HepG2 (cell line): ENCODE measurements around the gene ZNF714. TPM values are rescaled to one million over a fixed set of nuclear protein-coding genes. Genes with fewer than 3 reads are reported as not detected.

Experiments
- ATAC-seq: fragments of 200-7000 bp; cut with Tn5 transposase; 3 replicates; pipeline ENCODE4 v1.9.1; 2020; ENCODE audit warnings: mild to moderate bottlenecking, moderate library complexity
- BruUV-seq: library from RNA; stranded (reverse); fragments of 400-500 nt; replicated peaks from 2 replicates; lab custom pipeline; 2021; lab: Mats Ljungman, UMichigan
- CTCF ChIA-PET: fragments of 300-600 bp; formaldehyde crosslinking; extraction: SDS; loops from one replicate; lab custom pipeline; 2021; ENCODE audit warnings: low total read pairs, inconsistent platforms, low intra/inter-chr PET ratio; lab: Yijun Ruan, JAX
- POLR2A ChIA-PET: fragments of 350-600 bp; sonication (Branson Sonifier 250); formaldehyde crosslinking; loops from one replicate; lab custom pipeline; 2020; ENCODE audit warnings: antibody characterized with exemption, inconsistent platforms; lab: Yijun Ruan, JAX
- DNase-seq: peaks from one replicate; pipeline ENCODE4 v3.0.0-alpha.2; 2015; ENCODE audit warnings: low spot score
- FAIRE-seq: peaks from 3 replicates; lab custom pipeline; 2011; peaks lifted over from hg19 to GRCh38; lab: Jason Lieb, UNC
- H2AFZ ChIP-seq: one replicate; pipeline ENCODE4 v1.6.1; 2011; ENCODE audit warnings: low read length, inconsistent platforms
- H3K27ac ChIP-seq: fragments of 300-600 bp; 3 replicates; pipeline ENCODE4 v1.8.0; 2011; ENCODE audit warnings: mixed run types, mild to moderate bottlenecking, mixed read lengths, low read length, inconsistent platforms; ENCODE audit not compliant: insufficient read depth; ENCODE audit errors: extremely low read length
- H3K27me3 ChIP-seq, 2 experiments: fragments of 200-600 bp in 1 of 2; 2 replicates in 1 of 2; 3 replicates in 1 of 2; pipeline versions ENCODE4 v1.6.0 to v1.8.0; 2011; ENCODE audit warnings: low read length in 2 of 2, mild to moderate bottlenecking in 2 of 2, moderate library complexity in 2 of 2, inconsistent platforms in 1 of 2; ENCODE audit not compliant: insufficient read depth in 2 of 2, control insufficient read depth in 1 of 2
- H3K36me3 ChIP-seq, 2 experiments: fragments of 200-600 bp in 1 of 2; replicated peaks in 1 of 2; 2 replicates in 1 of 2; 3 replicates in 1 of 2; pipeline versions ENCODE4 v1.5.1 to v1.8.0; 2011; ENCODE audit warnings: low read length in 2 of 2, inconsistent platforms in 1 of 2; ENCODE audit not compliant: insufficient read depth in 2 of 2, control insufficient read depth in 1 of 2
- H3K4me1 ChIP-seq: 2 replicates; pipeline ENCODE4 v1.5.1; 2012; ENCODE audit warnings: low read length, inconsistent platforms; ENCODE audit not compliant: insufficient read depth
- H3K4me2 ChIP-seq: 2 replicates; pipeline ENCODE4 v1.6.0; 2011; ENCODE audit warnings: low read depth, low read length, inconsistent platforms
- H3K4me3 ChIP-seq, 3 experiments: fragments of 200-600 bp in 1 of 3; sonication (generic), shearing (Covaris generic) in 1 of 3; replicated peaks in 1 of 3; 2 replicates each; pipeline ENCODE4 v1.5.1; 2011 to 2016; ENCODE audit warnings: low read length in 3 of 3, inconsistent platforms in 2 of 3, low read depth in 2 of 3, mild to moderate bottlenecking in 2 of 3, control low read depth in 1 of 3, mixed read lengths in 1 of 3; ENCODE audit not compliant: insufficient read depth in 1 of 3
- H3K79me2 ChIP-seq: one replicate; pipeline ENCODE4 v1.6.1; 2011; ENCODE audit warnings: low read length, inconsistent platforms; ENCODE audit not compliant: insufficient read depth
- H3K9ac ChIP-seq: 2 replicates; pipeline ENCODE4 v1.6.0; 2011; ENCODE audit warnings: mild to moderate bottlenecking, low read depth, low read length, inconsistent platforms; ENCODE audit not compliant: insufficient read depth
- H3K9me3 ChIP-seq: 2 replicates; pipeline ENCODE4 v1.5.1; 2012; ENCODE audit warnings: mild to moderate bottlenecking, low read length
- H4K20me1 ChIP-seq: 2 replicates; pipeline ENCODE4 v1.6.0; 2011; ENCODE audit warnings: inconsistent platforms, mild to moderate bottlenecking, low read length, moderate library complexity; ENCODE audit not compliant: insufficient read depth
- ADNP ChIP-seq: sonication (generic); formaldehyde crosslinking; IDR thresholded peaks from 2 replicates; pipeline ENCODE4 v1.4.0; 2020; ENCODE audit warnings: missing genetic modification reagents
- CENPT ChIP-seq: sonication (generic); formaldehyde crosslinking; IDR thresholded peaks from 2 replicates; pipeline ENCODE4 v1.8.0; 2022; ENCODE audit warnings: low read depth, mild to moderate bottlenecking, moderate library complexity, missing genetic modification reagents
- GPN1 ChIP-seq: sonication (generic); formaldehyde crosslinking; IDR thresholded peaks from 2 replicates; pipeline ENCODE4 v1.5.1; 2020; ENCODE audit warnings: missing genetic modification reagents, borderline replicate concordance
- HNRNPL ChIP-seq: fragments of 200-400 bp; formaldehyde crosslinking; IDR thresholded peaks from 2 replicates; pipeline ENCODE4 v1.6.1; 2017; ENCODE audit warnings: mild to moderate bottlenecking, low read depth, low read length
- NRL ChIP-seq: sonication (generic); formaldehyde crosslinking; IDR thresholded peaks from 2 replicates; pipeline ENCODE4 v1.5.0; 2020; ENCODE audit warnings: missing genetic modification reagents, mild to moderate bottlenecking, moderate library complexity, borderline replicate concordance
- PATZ1 ChIP-seq: sonication (generic); formaldehyde crosslinking; IDR thresholded peaks from 2 replicates; pipeline ENCODE4 v1.4.0; 2020; ENCODE audit warnings: missing genetic modification reagents
- REST ChIP-seq, 2 experiments: IDR thresholded peaks; 2 replicates each; pipeline ENCODE4 v1.6.1; 2011 to 2012; ENCODE audit warnings: low read length in 2 of 2, borderline replicate concordance in 1 of 2, low read depth in 1 of 2, mild to moderate bottlenecking in 1 of 2, moderate library complexity in 1 of 2
- SP2 ChIP-seq: sonication (generic); formaldehyde crosslinking; IDR thresholded peaks from 2 replicates; pipeline ENCODE4 v1.5.1; 2020; ENCODE audit warnings: mild to moderate bottlenecking, missing genetic modification reagents
- YY1 ChIP-seq: IDR thresholded peaks from 2 replicates; pipeline ENCODE4 v1.6.1; 2011; ENCODE audit warnings: low read length, low read depth, moderate library complexity, mild to moderate bottlenecking; ENCODE audit not compliant: insufficient read depth, insufficient replicate concordance
- ZBTB37 ChIP-seq: sonication (generic); formaldehyde crosslinking; IDR thresholded peaks from 2 replicates; pipeline ENCODE4 v1.4.0; 2020; ENCODE audit warnings: mild to moderate bottlenecking, missing genetic modification reagents
- ZNF138 ChIP-seq: sonication (generic); formaldehyde crosslinking; IDR thresholded peaks from 2 replicates; pipeline ENCODE4 v1.5.0; 2020; ENCODE audit warnings: mild to moderate bottlenecking, low read depth, missing genetic modification reagents
- ZNF563 ChIP-seq: sonication (generic); formaldehyde crosslinking; IDR thresholded peaks from 2 replicates; pipeline ENCODE4 v1.8.0; 2022; ENCODE audit warnings: mild to moderate bottlenecking, moderate library complexity, missing genetic modification reagents
- WGBS: methylation state at CpG from one replicate; pipeline ENCODE4 v1.1.6; 2017; ENCODE audit warnings: low lambda C conversion rate; 5-methylcytosine and 5-hydroxymethylcytosine counted together
- in situ Hi-C: cut with HindIII; loops from 2 replicates; pipeline ENCODE4 v1.10.0; 2017; ENCODE audit warnings: low pct_unique_long_range_greater_than_20kb; ENCODE audit not compliant: extremely low pct_ligation_motif_present
- intact Hi-C: fragments of 100-400 bp; cut with micrococcal nuclease; formaldehyde crosslinking; loops from one replicate; pipeline ENCODE4 v1.10.0; 2022; ENCODE audit not compliant: unreplicated experiment
- polyA plus RNA-seq, 8 experiments: library from polyadenylated mRNA; depleted of rRNA in 3 of 8; stranded (reverse) in 7 of 8; unstranded in 1 of 8; fragments of >200 nt; fragmentation: Illumina TruSeq in 4 of 8; extraction: Trizol in 4 of 8; gene quantifications; 2 replicates each; pipeline versions ENCODE4 v1.2.1 to v1.2.3, GENCODE V29; 2011 to 2016; ENCODE audit warnings: low read depth in 4 of 8, missing spikeins in 1 of 8, mixed read lengths in 1 of 8; ENCODE audit not compliant: insufficient read depth in 1 of 8
- total RNA-seq, 5 experiments: library from RNA; depleted of rRNA; stranded (reverse); fragments of >200 nt; fragmentation: Illumina TruSeq; extraction: Trizol; gene quantifications; 2 replicates each; pipeline ENCODE4 v1.2.3, GENCODE V29; 2016; ENCODE audit warnings: low read depth in 1 of 5
- TF ChIP-seq, protein P1 (sequence below): sonication (generic); formaldehyde crosslinking; IDR thresholded peaks from 2 replicates; pipeline ENCODE4 v1.4.0; 2020; ENCODE audit warnings: missing genetic modification reagents, borderline replicate concordance

The ZNF714 gene
- total and polyA plus RNA-seq, 2 of the 13 experiments (the other 11 are each of a cell fraction or from before 2014, with no cell fraction given) = 6.7 to 27.8 TPM

- in situ Hi-C loops (no loop called here), intact Hi-C loops (no loop called here)
- Histone ChIP-seq H3K27me3 (no peaks in the 10 kb centered on the region; a peak in 1 of 5 replicates), H3K4me2 (no peak overlapping the region), H3K9ac (no peak overlapping the region), H3K79me2 (peaks cover 13% of the 10 kb centered on the region), H3K4me1 (peaks cover 31% of the 10 kb centered on the region), H2AFZ (no peak overlapping the region), H3K4me3 (no peak overlapping the region), H3K36me3 (peaks cover 0 to 8% of the 10 kb centered on the region in 2 experiments; a peak in 2 of 5 replicates), H4K20me1 (no peaks in the 10 kb centered on the region), H3K27ac (no peak overlapping the region), H3K9me3 (no peaks in the 10 kb centered on the region)
- DNase-seq (no peak), FAIRE-seq (no peak), ATAC-seq (no peak)
- CTCF ChIA-PET = no interaction called here
- TF ChIP-seq, protein P1, sequence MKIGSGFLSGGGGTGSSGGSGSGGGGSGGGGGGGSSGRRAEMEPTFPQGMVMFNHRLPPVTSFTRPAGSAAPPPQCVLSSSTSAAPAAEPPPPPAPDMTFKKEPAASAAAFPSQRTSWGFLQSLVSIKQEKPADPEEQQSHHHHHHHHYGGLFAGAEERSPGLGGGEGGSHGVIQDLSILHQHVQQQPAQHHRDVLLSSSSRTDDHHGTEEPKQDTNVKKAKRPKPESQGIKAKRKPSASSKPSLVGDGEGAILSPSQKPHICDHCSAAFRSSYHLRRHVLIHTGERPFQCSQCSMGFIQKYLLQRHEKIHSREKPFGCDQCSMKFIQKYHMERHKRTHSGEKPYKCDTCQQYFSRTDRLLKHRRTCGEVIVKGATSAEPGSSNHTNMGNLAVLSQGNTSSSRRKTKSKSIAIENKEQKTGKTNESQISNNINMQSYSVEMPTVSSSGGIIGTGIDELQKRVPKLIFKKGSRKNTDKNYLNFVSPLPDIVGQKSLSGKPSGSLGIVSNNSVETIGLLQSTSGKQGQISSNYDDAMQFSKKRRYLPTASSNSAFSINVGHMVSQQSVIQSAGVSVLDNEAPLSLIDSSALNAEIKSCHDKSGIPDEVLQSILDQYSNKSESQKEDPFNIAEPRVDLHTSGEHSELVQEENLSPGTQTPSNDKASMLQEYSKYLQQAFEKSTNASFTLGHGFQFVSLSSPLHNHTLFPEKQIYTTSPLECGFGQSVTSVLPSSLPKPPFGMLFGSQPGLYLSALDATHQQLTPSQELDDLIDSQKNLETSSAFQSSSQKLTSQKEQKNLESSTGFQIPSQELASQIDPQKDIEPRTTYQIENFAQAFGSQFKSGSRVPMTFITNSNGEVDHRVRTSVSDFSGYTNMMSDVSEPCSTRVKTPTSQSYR = no peak
- TF ChIP-seq PATZ1 (CRISPR knock-in tag) (no peak), YY1 (no peak), HNRNPL (no peak), ZNF138 (no peak), NRL (CRISPR knock-in tag) (no peak), REST (IDR thresholded peaks at IDR 0.05; ENCODE audit: borderline replicate concordance in 1 of 2, low read depth in 1 of 2, low read length in 2 of 2) (no peak), GPN1 (no peak), ZBTB37 (CRISPR knock-in tag) (no peak), SP2 (CRISPR knock-in tag) (no peak), ADNP (CRISPR knock-in tag) (no peak), CENPT (CRISPR knock-in tag) (no peak), ZNF563 (no peak)
- POLR2A ChIA-PET = no interaction called here
- 100% methylated on average over 1 of the region's 1 CpG for WGBS
- BruUV-seq = no TSS peak
Measured at GRCh38 chr19:21084343-21084742, 2.3 kb downstream of the ZNF714 start.
